Lung (tissue), 12 donors: ENCODE data around the gene APOA4. TPM values are rescaled to one million over a fixed set of nuclear protein-coding genes. Genes with fewer than 3 reads are reported as not detected.

Source experiments
- ATAC-seq: fragments of 200-7000 bp; cut with Tn5 transposase; one replicate; pipeline ENCODE4 v1.9.1; 2020; ENCODE audit warnings: moderate number of reproducible peaks; ENCODE audit not compliant: insufficient read depth, low FRiP score
- DNase-seq, 3 donors: peaks; one replicate each; pipeline ENCODE4 v3.0.0-alpha.2; 2013 to 2017
- H3K27ac ChIP-seq, 2 donors: one replicate each; pipeline ENCODE4 v1.5.1; 2013; ENCODE audit warnings: mild to moderate bottlenecking in 2 of 2, moderate library complexity in 2 of 2, control low read depth in 1 of 2, inconsistent platforms in 1 of 2, low read depth in 1 of 2, low read length in 1 of 2
- H3K27me3 ChIP-seq, 3 donors: one replicate each; pipeline ENCODE4 v1.5.1; 2013; ENCODE audit warnings: low read length in 2 of 3; ENCODE audit not compliant: control insufficient read depth in 3 of 3, insufficient read depth in 3 of 3
- H3K36me3 ChIP-seq, 4 donors: one replicate each; pipeline ENCODE4 v1.5.1; 2013; ENCODE audit warnings: low read length in 4 of 4, mild to moderate bottlenecking in 1 of 4, moderate library complexity in 1 of 4; ENCODE audit not compliant: control insufficient read depth in 4 of 4, insufficient read depth in 4 of 4
- H3K4me1 ChIP-seq, 5 donors: one replicate each; pipeline ENCODE4 v1.5.1; 2013; ENCODE audit warnings: low read length in 5 of 5, mild to moderate bottlenecking in 2 of 5, moderate library complexity in 1 of 5; ENCODE audit not compliant: control insufficient read depth in 5 of 5, insufficient read depth in 5 of 5
- H3K4me3 ChIP-seq: one replicate; pipeline ENCODE4 v1.5.1; 2013; ENCODE audit warnings: mild to moderate bottlenecking, control low read depth, moderate library complexity
- H3K9ac ChIP-seq, 2 donors: one replicate each; pipeline ENCODE4 v1.5.1; 2013; ENCODE audit warnings: low read length in 2 of 2, control low read depth in 1 of 2; ENCODE audit not compliant: insufficient read depth in 1 of 2
- H3K9me3 ChIP-seq, 4 donors: one replicate each; pipeline ENCODE4 v1.5.1; 2013; ENCODE audit warnings: low read length in 3 of 4, mild to moderate bottlenecking in 1 of 4, moderate library complexity in 1 of 4; ENCODE audit not compliant: control insufficient read depth in 4 of 4, insufficient read depth in 3 of 4
- CTCF ChIP-seq: IDR thresholded peaks from 2 replicates; pipeline ENCODE4 v1.5.1; 2012; ENCODE audit warnings: mild to moderate bottlenecking; ENCODE audit errors: control extremely low read depth, extremely low read depth
- WGBS, 2 donors: extraction: QIAGEN DNeasy Blood & Tissue Kit; methylation state at CpG; one replicate each; pipeline ENCODE4 v1.1.7; 2013; 5-methylcytosine and 5-hydroxymethylcytosine counted together
- polyA plus RNA-seq, 2 donors: library from polyadenylated mRNA; stranded (reverse); fragments of 200-250 nt; gene quantifications; one replicate each; pipeline ENCODE4 v1.2.1, GENCODE V29; 2013
- total RNA-seq, 2 donors: library from RNA; depleted of rRNA in 1 of 2; stranded (reverse); fragments of >200 nt in 1 of 2; gene quantifications; one replicate each; pipeline ENCODE4 v1.2.1, GENCODE V29; 2014 to 2021
- donor health status: control.
- donor health status: control.
- donor health status: Bipolar disorder and iron deficiency.
- donor health status: healthy.
- donor health status: DM: yes; HTN: yes; CAD: no.

The APOA4 gene
- total and polyA plus RNA-seq, 4 donors: 0.06 TPM; not detected in 3

- Histone ChIP-seq H3K27me3 (no peaks in the 10 kb centered on the region), H3K4me1 (peaks cover 0 to 14% (median 6%) of the 10 kb centered on the region in 5 donors), H3K36me3 (no peaks in the 10 kb centered on the region), H3K27ac (no peak overlapping the region), H3K9ac (no peak overlapping the region), H3K4me3 (no peak overlapping the region), H3K9me3 (no peaks in the 10 kb centered on the region)
- DNase-seq: no peak
- ATAC-seq: no peak
- TF ChIP-seq CTCF: no peak
- 80 to 84% methylated on average over 22 of the region's 22 CpGs for WGBS, 2 donors
These were observed 3.0 kb upstream of the APOA4 start for GRCh38 chr11:116825854-116826750.

GRCh38 chr11:116825434-116825833 is 2.3 kb upstream of the APOA4 start:
- ATAC-seq (no peak), DNase-seq (no peak)
- H3K4me3 ChIP-seq: no peak overlapping the region
- WGBS, 2 donors: 86 to 88% methylated on average over 5 of the region's 5 CpGs
- H3K27ac ChIP-seq: no peak overlapping the region
- no peak overlapping the region for H3K9ac ChIP-seq
- no peaks in the 10 kb centered on the region for H3K9me3 ChIP-seq
- H3K4me1 ChIP-seq: peaks cover 0 to 14% (median 6%) of the 10 kb centered on the region in 5 donors
- H3K27me3 ChIP-seq: no peaks in the 10 kb centered on the region
- TF ChIP-seq CTCF: no peak
- no peaks in the 10 kb centered on the region for H3K36me3 ChIP-seq

GRCh38 chr11:116822575-116822974 is 529 bp downstream of the APOA4 start:
- Histone ChIP-seq H3K27me3 (no peaks in the 10 kb centered on the region), H3K9ac (no peak overlapping the region), H3K36me3 (no peaks in the 10 kb centered on the region), H3K4me1 (peaks cover 0 to 4% (median 0%) of the 10 kb centered on the region in 5 donors), H3K27ac (no peak overlapping the region), H3K4me3 (no peak overlapping the region), H3K9me3 (no peaks in the 10 kb centered on the region)
- DNase-seq (no peak), ATAC-seq (no peak)
- 67 to 70% methylated on average over 5 of the region's 5 CpGs for WGBS, 2 donors
- TF ChIP-seq CTCF: no peak
